AG10803 (cell line): ENCODE data around the gene FRMD4A.

Experiments
- DNase-seq: peaks from one replicate; pipeline ENCODE4 v3.0.0; 2010; ENCODE audit warnings: low read depth
- H3K4me3 ChIP-seq: 2 replicates; pipeline ENCODE4 v1.5.1; 2011; ENCODE audit warnings: mild to moderate bottlenecking, low read length, control low read depth
- TF ChIP-seq, protein P1 (sequence below): conservative IDR thresholded peaks from 2 replicates; pipeline ENCODE4 v1.5.1; 2011; ENCODE audit warnings: mild to moderate bottlenecking, low read length, control low read depth, inconsistent platforms

Gene FRMD4A

DNA sequence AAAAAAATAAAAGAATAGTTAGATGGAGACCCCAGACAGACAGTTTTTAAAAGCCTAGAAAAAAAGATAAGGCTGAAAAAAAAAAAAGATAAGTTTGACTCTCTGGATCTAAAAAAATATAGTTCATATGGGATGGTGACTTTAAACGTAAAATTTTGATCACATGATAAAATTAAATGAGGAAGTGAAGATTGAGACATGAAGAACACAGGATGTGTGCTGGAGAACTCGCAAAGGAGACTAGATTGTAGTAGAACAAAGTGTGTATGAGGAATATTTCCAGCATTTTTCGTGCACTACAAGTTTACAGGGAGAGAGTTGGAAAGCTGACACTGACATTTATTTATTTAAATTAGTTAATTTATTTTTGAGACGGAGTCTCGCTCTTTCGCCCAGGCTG, 457.5 kb downstream of the FRMD4A start:
- TF ChIP-seq, protein P1, sequence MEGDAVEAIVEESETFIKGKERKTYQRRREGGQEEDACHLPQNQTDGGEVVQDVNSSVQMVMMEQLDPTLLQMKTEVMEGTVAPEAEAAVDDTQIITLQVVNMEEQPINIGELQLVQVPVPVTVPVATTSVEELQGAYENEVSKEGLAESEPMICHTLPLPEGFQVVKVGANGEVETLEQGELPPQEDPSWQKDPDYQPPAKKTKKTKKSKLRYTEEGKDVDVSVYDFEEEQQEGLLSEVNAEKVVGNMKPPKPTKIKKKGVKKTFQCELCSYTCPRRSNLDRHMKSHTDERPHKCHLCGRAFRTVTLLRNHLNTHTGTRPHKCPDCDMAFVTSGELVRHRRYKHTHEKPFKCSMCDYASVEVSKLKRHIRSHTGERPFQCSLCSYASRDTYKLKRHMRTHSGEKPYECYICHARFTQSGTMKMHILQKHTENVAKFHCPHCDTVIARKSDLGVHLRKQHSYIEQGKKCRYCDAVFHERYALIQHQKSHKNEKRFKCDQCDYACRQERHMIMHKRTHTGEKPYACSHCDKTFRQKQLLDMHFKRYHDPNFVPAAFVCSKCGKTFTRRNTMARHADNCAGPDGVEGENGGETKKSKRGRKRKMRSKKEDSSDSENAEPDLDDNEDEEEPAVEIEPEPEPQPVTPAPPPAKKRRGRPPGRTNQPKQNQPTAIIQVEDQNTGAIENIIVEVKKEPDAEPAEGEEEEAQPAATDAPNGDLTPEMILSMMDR: no peak
- no peak for DNase-seq

DNA sequence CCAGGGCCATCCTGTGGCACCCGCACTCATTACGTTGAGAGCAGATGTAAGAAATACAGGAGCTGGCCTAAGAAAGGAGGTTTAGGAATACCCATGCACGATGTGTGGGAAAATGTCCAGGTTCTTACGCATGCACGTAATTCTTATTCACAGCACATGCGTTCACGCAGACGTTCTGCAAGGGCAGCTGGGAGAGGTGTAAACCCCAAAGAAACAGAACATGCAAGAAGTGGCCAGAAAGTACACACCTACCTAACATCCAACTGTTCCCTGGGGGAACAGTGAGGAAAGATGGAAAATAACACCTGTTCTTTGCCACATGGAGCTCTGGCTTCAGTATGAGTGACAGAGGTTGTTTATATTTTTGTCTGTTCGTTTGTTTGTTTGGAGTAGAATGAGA, 458.3 kb downstream of the FRMD4A start:
- H3K4me3 ChIP-seq: no peak overlapping the region
- DNase-seq: no peak
- TF ChIP-seq, protein P1: no peak

More for the DNA sequence above, 457.5 kb downstream of the FRMD4A start:
- H3K4me3 ChIP-seq: no peak overlapping the region

DNA sequence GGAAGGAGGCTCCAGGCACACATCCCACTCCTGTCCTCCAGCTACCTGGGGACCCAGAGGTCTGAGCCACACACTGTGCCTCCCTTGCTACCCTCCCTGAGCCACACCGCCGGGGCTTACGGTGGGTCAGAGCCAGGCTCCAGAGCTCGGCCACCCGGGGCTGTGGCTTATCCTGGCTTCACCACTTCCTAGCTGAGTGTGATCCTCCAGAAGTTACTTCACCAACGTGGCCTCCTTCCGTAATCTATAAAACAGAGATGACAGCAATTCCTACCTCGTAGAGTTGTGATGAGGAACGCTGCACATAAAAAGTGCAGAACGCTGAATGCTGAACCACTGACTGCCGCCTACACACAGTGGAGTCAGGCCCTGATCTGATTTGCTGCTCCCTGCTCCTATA, 458.9 kb downstream of the FRMD4A start:
- TF ChIP-seq, protein P1: no peak
- H3K4me3 ChIP-seq: no peak overlapping the region
- DNase-seq: no peak

GRCh38 chr10:13871011-13871410, 459.7 kb downstream of the FRMD4A start:
- H3K4me3 ChIP-seq: no peak overlapping the region
- no peak for DNase-seq
- TF ChIP-seq, protein P1: no peak

DNA sequence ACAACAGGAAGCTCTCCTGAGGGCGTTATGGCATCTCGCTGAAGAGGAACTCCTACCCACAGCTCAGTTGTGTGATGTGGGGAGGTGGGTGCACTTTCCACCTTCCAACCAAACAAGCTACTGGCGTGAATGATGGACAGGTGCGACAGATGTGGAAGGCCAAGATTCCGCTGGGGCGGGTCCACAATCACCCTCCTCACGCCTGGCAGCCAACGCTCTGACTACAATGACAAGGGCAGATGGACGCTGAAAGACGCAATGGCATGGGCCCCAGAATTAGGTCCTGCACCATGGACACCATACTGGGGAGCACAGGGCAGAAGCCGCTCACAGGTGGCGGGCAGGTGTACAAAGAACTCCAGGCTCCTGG, 461.4 kb downstream of the FRMD4A start:
- DNase-seq: no peak
- H3K4me3 ChIP-seq: no peak overlapping the region
- TF ChIP-seq, protein P1: no peak

- TF ChIP-seq, protein P1: no peak
- no peak for DNase-seq
Measured at GRCh38 chr10:13868528-13869294, 462.0 kb downstream of the FRMD4A start.

GRCh38 chr10:13867822-13868221, 462.9 kb downstream of the FRMD4A start:
- DNase-seq: no peak
- TF ChIP-seq, protein P1: no peak
- no peak overlapping the region for H3K4me3 ChIP-seq

More at GRCh38 chr10:13868528-13869294, 462.0 kb downstream of the FRMD4A start:
- H3K4me3 ChIP-seq: no peak overlapping the region
